ENCODE measurements around the gene EGR2.

DNA sequence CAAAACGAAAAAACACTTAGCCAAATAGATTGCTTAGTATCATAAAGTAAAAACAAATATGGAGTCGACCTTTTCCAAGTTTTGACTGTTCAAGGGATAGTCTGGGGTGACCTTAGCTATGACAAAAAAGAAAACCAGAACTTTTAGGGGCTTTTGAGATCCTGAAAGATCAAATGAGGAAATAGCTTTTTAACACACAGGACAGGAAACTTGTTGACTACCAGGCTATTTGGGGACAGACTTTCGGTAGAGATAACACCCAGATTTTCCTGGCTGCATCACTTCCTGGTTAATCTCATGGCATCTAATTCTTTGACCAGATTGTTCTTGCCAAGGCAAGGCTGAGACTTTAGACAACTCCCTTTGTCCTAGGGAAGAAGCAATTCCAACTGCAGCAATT lies 34.5 kb upstream of the EGR2 start:
- no peak for TF ChIP-seq POLR2A (IDR thresholded peaks at IDR 0.05)
- TF ChIP-seq, protein P1, sequence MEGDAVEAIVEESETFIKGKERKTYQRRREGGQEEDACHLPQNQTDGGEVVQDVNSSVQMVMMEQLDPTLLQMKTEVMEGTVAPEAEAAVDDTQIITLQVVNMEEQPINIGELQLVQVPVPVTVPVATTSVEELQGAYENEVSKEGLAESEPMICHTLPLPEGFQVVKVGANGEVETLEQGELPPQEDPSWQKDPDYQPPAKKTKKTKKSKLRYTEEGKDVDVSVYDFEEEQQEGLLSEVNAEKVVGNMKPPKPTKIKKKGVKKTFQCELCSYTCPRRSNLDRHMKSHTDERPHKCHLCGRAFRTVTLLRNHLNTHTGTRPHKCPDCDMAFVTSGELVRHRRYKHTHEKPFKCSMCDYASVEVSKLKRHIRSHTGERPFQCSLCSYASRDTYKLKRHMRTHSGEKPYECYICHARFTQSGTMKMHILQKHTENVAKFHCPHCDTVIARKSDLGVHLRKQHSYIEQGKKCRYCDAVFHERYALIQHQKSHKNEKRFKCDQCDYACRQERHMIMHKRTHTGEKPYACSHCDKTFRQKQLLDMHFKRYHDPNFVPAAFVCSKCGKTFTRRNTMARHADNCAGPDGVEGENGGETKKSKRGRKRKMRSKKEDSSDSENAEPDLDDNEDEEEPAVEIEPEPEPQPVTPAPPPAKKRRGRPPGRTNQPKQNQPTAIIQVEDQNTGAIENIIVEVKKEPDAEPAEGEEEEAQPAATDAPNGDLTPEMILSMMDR (IDR thresholded peaks at IDR 0.05) = no peak

All from testis (tissue), 2 donors.